H9 (cell line): ENCODE measurements around the gene COL28A1. TPM values are rescaled to one million over a fixed set of nuclear protein-coding genes. Genes with fewer than 3 reads are reported as not detected.

Experiments used
- DNase-seq: peaks from one replicate; pipeline ENCODE4 v3.0.0-alpha.2; 2017
- H2AFZ ChIP-seq: one replicate; pipeline ENCODE4 v1.6.1; 2013; ENCODE audit warnings: mild to moderate bottlenecking, low read length, control low read depth, moderate library complexity
- H2AK5ac ChIP-seq: 2 replicates; pipeline ENCODE4 v1.6.1; 2013; ENCODE audit warnings: low read length, control low read depth, mixed read lengths; ENCODE audit not compliant: insufficient read length
- H2BK120ac ChIP-seq: one replicate; pipeline ENCODE4 v1.6.1; 2013; ENCODE audit warnings: low read depth, mild to moderate bottlenecking, low read length, control low read depth, inconsistent platforms; ENCODE audit not compliant: poor library complexity, severe bottlenecking
- H2BK12ac ChIP-seq: 2 replicates; pipeline ENCODE4 v1.6.1; 2013; ENCODE audit warnings: low read length, control low read depth, mixed read lengths, low read depth; ENCODE audit not compliant: insufficient read length
- H2BK15ac ChIP-seq: 2 replicates; pipeline ENCODE4 v1.6.1; 2013; ENCODE audit warnings: low read depth, low read length, control low read depth
- H2BK20ac ChIP-seq: one replicate; pipeline ENCODE4 v1.6.1; 2013; ENCODE audit warnings: low read depth, mild to moderate bottlenecking, low read length, control low read depth, inconsistent platforms; ENCODE audit not compliant: poor library complexity, severe bottlenecking
- H2BK5ac ChIP-seq: 2 replicates; pipeline ENCODE4 v1.6.1; 2013; ENCODE audit warnings: low read length, control low read depth, mixed read lengths; ENCODE audit not compliant: insufficient read length
- H3K14ac ChIP-seq: 2 replicates; pipeline ENCODE4 v1.6.1; 2013; ENCODE audit warnings: low read length, control low read depth; ENCODE audit not compliant: insufficient read depth
- H3K18ac ChIP-seq: 2 replicates; pipeline ENCODE4 v1.6.1; 2013; ENCODE audit warnings: low read depth, mild to moderate bottlenecking, mixed read lengths, low read length, control low read depth; ENCODE audit not compliant: insufficient read length
- H3K23ac ChIP-seq: 2 replicates; pipeline ENCODE4 v1.6.1; 2013; ENCODE audit warnings: low read length, control low read depth, mixed read lengths, low read depth; ENCODE audit not compliant: insufficient read length
- H3K23me2 ChIP-seq: 2 replicates; pipeline ENCODE4 v1.6.1; 2013; ENCODE audit warnings: low read depth, mild to moderate bottlenecking, mixed read lengths, low read length, control low read depth; ENCODE audit not compliant: insufficient read length, poor library complexity, severe bottlenecking
- H3K27ac ChIP-seq: 2 replicates; pipeline ENCODE4 v1.5.1; 2013; ENCODE audit warnings: low read length, control low read depth, mixed read lengths, low read depth; ENCODE audit not compliant: insufficient read length
- H3K27me3 ChIP-seq: 2 replicates; pipeline ENCODE4 v1.6.1; 2013; ENCODE audit warnings: low read length, control low read depth, inconsistent platforms; ENCODE audit not compliant: insufficient read depth
- H3K4ac ChIP-seq: 2 replicates; pipeline ENCODE4 v1.6.1; 2013; ENCODE audit warnings: low read depth, mild to moderate bottlenecking, control low read depth, inconsistent platforms, low read length, moderate library complexity
- H3K4me1 ChIP-seq: 2 replicates; pipeline ENCODE4 v1.6.1; 2013; ENCODE audit warnings: low read length, control low read depth, inconsistent platforms; ENCODE audit not compliant: insufficient read depth
- H3K4me2 ChIP-seq: 2 replicates; pipeline ENCODE4 v1.6.1; 2013; ENCODE audit warnings: low read length, control low read depth, mixed read lengths; ENCODE audit not compliant: insufficient read length, insufficient read depth
- H3K56ac ChIP-seq: 2 replicates; pipeline ENCODE4 v1.6.1; 2013; ENCODE audit warnings: low read depth, mild to moderate bottlenecking, mixed read lengths, low read length, control low read depth; ENCODE audit not compliant: insufficient read length
- H3K79me1 ChIP-seq: 2 replicates; pipeline ENCODE4 v1.6.1; 2013; ENCODE audit warnings: low read depth, mild to moderate bottlenecking, moderate library complexity, low read length, control low read depth, inconsistent platforms; ENCODE audit not compliant: insufficient read depth, poor library complexity, severe bottlenecking
- H3K79me2 ChIP-seq: 2 replicates; pipeline ENCODE4 v1.6.1; 2013; ENCODE audit warnings: low read length, control low read depth, inconsistent platforms; ENCODE audit not compliant: insufficient read depth
- H3K9ac ChIP-seq: 2 replicates; pipeline ENCODE4 v1.6.1; 2013; ENCODE audit warnings: low read length, control low read depth, mixed read lengths; ENCODE audit not compliant: insufficient read length; ENCODE audit errors: extremely low read depth
- H3K9me3 ChIP-seq: one replicate; pipeline ENCODE4 v1.6.1; 2013; ENCODE audit warnings: low read depth, low read length, inconsistent platforms; ENCODE audit not compliant: control insufficient read depth
- H3T11ph ChIP-seq: one replicate; pipeline ENCODE4 v1.6.1; 2013; ENCODE audit warnings: mild to moderate bottlenecking, low read length, control low read depth, inconsistent platforms
- H4K20me1 ChIP-seq: one replicate; pipeline ENCODE4 v1.6.1; 2013; ENCODE audit not compliant: control insufficient read depth, insufficient read length, insufficient read depth
- H4K5ac ChIP-seq: 2 replicates; pipeline ENCODE4 v1.6.1; 2013; ENCODE audit warnings: low read depth, mild to moderate bottlenecking, mixed read lengths, low read length, control low read depth; ENCODE audit not compliant: insufficient read length
- H4K8ac ChIP-seq: replicated peaks from 2 replicates; pipeline ENCODE4 v1.6.1; 2013; ENCODE audit warnings: low read length, control low read depth, mixed read lengths, low read depth; ENCODE audit not compliant: insufficient read length
- H4K91ac ChIP-seq: 2 replicates; pipeline ENCODE4 v1.6.1; 2013; ENCODE audit warnings: low read depth, mild to moderate bottlenecking, moderate library complexity, mixed read lengths, low read length, control low read depth; ENCODE audit not compliant: insufficient read length
- H3K27ac Mint-ChIP-seq, 3 experiments: 2 replicates in 2 of 3; 3 replicates in 1 of 3; pipeline ENCODE4 v1.8.0; 2020 to 2021; ENCODE audit warnings: mixed read lengths in 3 of 3, mild to moderate bottlenecking in 1 of 3, moderate library complexity in 1 of 3
- H3K27me3 Mint-ChIP-seq: 2 replicates; pipeline ENCODE4 v1.8.0; 2021; ENCODE audit warnings: low read depth, mild to moderate bottlenecking, moderate library complexity, mixed read lengths
- H3K36me3 Mint-ChIP-seq, 3 experiments: 2 replicates in 2 of 3; 3 replicates in 1 of 3; pipeline ENCODE4 v1.8.0; 2020 to 2021; ENCODE audit warnings: low read depth in 3 of 3, mixed read lengths in 3 of 3; ENCODE audit not compliant: insufficient read depth in 1 of 3
- H3K4me1 Mint-ChIP-seq, 2 experiments: 2 replicates each; pipeline ENCODE4 v1.8.0; 2020; ENCODE audit warnings: mixed read lengths in 2 of 2
- H3K4me3 Mint-ChIP-seq, 2 experiments: 2 replicates in 1 of 2; 3 replicates in 1 of 2; pipeline ENCODE4 v1.8.0; 2020 to 2021; ENCODE audit warnings: mild to moderate bottlenecking in 2 of 2, mixed read lengths in 2 of 2, moderate library complexity in 1 of 2
- H3K9me3 Mint-ChIP-seq, 2 experiments: 2 replicates in 1 of 2; 3 replicates in 1 of 2; pipeline ENCODE4 v1.8.0; 2020; ENCODE audit warnings: mild to moderate bottlenecking in 2 of 2, mixed read lengths in 2 of 2, moderate library complexity in 1 of 2
- WGBS: extraction: QIAGEN DNeasy Blood & Tissue Kit; methylation state at CpG from one replicate; pipeline ENCODE4 v1.1.7; 2013; ENCODE audit warnings: missing lambda C conversion rate, low lambda C conversion rate, mixed read lengths; ENCODE audit not compliant: insufficient read length; ENCODE audit errors: extremely low coverage; 5-methylcytosine and 5-hydroxymethylcytosine counted together
- total RNA-seq: library from RNA; stranded (reverse); gene quantifications from 2 replicates; pipeline ENCODE4 v1.2.1, GENCODE V29; 2021
- TF ChIP-seq, protein P1 (sequence below): fragments of 200-600 bp; sonication (generic); conservative IDR thresholded peaks from 3 replicates; pipeline ENCODE4 v1.8.0; 2021; ENCODE audit warnings: antibody characterized with exemption, mild to moderate bottlenecking

COL28A1 gene
- total RNA-seq, 1 experiment from 2014 or later = 0.66 TPM

DNA sequence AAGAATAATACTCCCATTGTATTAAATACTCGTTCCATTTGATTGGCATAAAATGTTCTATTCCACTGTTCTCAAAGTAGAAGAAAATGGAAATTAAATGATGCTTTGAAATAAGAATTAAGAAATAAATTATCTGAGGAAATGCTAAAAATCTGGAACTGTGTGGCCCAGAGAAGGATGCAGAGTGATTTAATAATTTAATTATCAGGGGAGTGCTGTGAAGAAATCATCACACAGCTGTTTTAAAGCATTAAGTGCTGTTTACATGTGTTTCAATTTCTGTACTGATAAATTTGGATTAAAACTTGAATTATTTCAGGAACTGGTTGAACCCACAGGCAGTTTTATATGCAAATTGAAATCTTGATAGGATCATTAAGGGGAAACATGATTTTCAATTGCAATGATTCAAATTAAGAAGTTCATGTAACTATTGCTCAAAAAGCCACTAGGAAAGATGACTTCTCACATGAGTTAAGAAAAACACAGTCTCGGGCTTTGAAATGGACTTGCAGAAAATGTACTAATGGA lies 56.3 kb downstream of the COL28A1 start:
- H3K23me2 ChIP-seq = no peaks in the 10 kb centered on the region
- H2AK5ac ChIP-seq = no peak overlapping the region
- no peak overlapping the region for H3K14ac ChIP-seq
- H3K9me3 ChIP-seq = no peaks in the 10 kb centered on the region
- no peak overlapping the region for H3K4ac ChIP-seq
- H3K27ac ChIP-seq = no peak overlapping the region
- DNase-seq = no peak
- H3K4me3 Mint-ChIP-seq = no peak overlapping the region
- H3K4me1 ChIP-seq = no peaks in the 10 kb centered on the region
- no peaks in the 10 kb centered on the region for H3K4me1 Mint-ChIP-seq
- H3K23ac ChIP-seq = no peak overlapping the region
- H3T11ph ChIP-seq = no peak overlapping the region
- no peak overlapping the region for H3K18ac ChIP-seq
- H3K79me2 ChIP-seq = no peaks in the 10 kb centered on the region
- H2AFZ ChIP-seq = no peak overlapping the region
- no peak overlapping the region for H4K91ac ChIP-seq
- no peak overlapping the region for H2BK120ac ChIP-seq
- no peak overlapping the region for H3K56ac ChIP-seq
- no peak overlapping the region for H2BK20ac ChIP-seq
- H4K8ac ChIP-seq = no peak overlapping the region
- H2BK12ac ChIP-seq = no peak overlapping the region
- no peak overlapping the region for H2BK5ac ChIP-seq
- H3K27me3 Mint-ChIP-seq = no peaks in the 10 kb centered on the region
- no peak overlapping the region for H4K5ac ChIP-seq
- peaks cover 0 to 4% (median 0%) of the 10 kb centered on the region in 3 experiments; a peak in 1 of 7 replicates for H3K36me3 Mint-ChIP-seq
- H3K9me3 Mint-ChIP-seq = peaks cover 14 to 16% of the 10 kb centered on the region in 2 experiments; a peak in 3 of 5 replicates
- H3K27me3 ChIP-seq = no peaks in the 10 kb centered on the region
- H3K79me1 ChIP-seq = no peaks in the 10 kb centered on the region
- TF ChIP-seq, protein P1, sequence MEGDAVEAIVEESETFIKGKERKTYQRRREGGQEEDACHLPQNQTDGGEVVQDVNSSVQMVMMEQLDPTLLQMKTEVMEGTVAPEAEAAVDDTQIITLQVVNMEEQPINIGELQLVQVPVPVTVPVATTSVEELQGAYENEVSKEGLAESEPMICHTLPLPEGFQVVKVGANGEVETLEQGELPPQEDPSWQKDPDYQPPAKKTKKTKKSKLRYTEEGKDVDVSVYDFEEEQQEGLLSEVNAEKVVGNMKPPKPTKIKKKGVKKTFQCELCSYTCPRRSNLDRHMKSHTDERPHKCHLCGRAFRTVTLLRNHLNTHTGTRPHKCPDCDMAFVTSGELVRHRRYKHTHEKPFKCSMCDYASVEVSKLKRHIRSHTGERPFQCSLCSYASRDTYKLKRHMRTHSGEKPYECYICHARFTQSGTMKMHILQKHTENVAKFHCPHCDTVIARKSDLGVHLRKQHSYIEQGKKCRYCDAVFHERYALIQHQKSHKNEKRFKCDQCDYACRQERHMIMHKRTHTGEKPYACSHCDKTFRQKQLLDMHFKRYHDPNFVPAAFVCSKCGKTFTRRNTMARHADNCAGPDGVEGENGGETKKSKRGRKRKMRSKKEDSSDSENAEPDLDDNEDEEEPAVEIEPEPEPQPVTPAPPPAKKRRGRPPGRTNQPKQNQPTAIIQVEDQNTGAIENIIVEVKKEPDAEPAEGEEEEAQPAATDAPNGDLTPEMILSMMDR = no peak
- no peak overlapping the region for H2BK15ac ChIP-seq
- WGBS = no CpG with 5 or more reads among the region's 2 CpGs
- H3K4me2 ChIP-seq = no peak overlapping the region
- H3K27ac Mint-ChIP-seq = no peak overlapping the region
- no peaks in the 10 kb centered on the region for H4K20me1 ChIP-seq
- H3K9ac ChIP-seq = no peak overlapping the region
